RPMI7951 (cell line): ENCODE data around the gene BTN1A1. TPM values are rescaled to one million over a fixed set of nuclear protein-coding genes. Genes with fewer than 3 reads are reported as not detected.
A peak's percentile ranks its signal among the peaks of the same experiment; 100 is the strongest.
"Not testable (repeated sequence)": the region's sequence is repeated elsewhere in the genome, so short reads cannot be mapped to it uniquely, and the experiment has no call there.

Source experiments
- DNase-seq: peaks from one replicate; pipeline ENCODE4 v3.0.0-alpha.2; 2012; ENCODE audit warnings: low read depth
- total RNA-seq: library from RNA; depleted of rRNA; stranded (reverse); fragments of >200 nt; shearing (Covaris generic); gene quantifications from 2 replicates; pipeline ENCODE4 v1.2.3, GENCODE V29; 2014

The BTN1A1 gene
- total RNA-seq, 1 experiment from 2014 or later = not detected

GRCh38 chr6:26511033-26511432 lies 10.9 kb downstream of the BTN1A1 start:
- peak; percentile 22 for DNase-seq

GRCh38 chr6:26514984-26515383 lies 14.9 kb downstream of the BTN1A1 start:
- DNase-seq = no peak

- DNase-seq = no peak
Observed at GRCh38 chr6:26516481-26517427, 16.7 kb downstream of the BTN1A1 start.

- DNase-seq = no peak
Observed at GRCh38 chr6:26519359-26519758, 19.3 kb downstream of the BTN1A1 start.

- DNase-seq = no peak
Observed at GRCh38 chr6:26520237-26520849, 20.2 kb downstream of the BTN1A1 start.

GRCh38 chr6:26520850-26521599 lies 20.9 kb downstream of the BTN1A1 start:
- DNase-seq = peak; percentile 88

- DNase-seq = peak; percentile 85
Observed at GRCh38 chr6:26521600-26522391, 21.7 kb downstream of the BTN1A1 start.

- peak; percentile 44 for DNase-seq
Observed at GRCh38 chr6:26522486-26523228, 22.6 kb downstream of the BTN1A1 start.

GRCh38 chr6:26524314-26524713 lies 24.2 kb downstream of the BTN1A1 start:
- not testable (repeated sequence) for DNase-seq

- DNase-seq = no peak
Observed at GRCh38 chr6:26524722-26525370, 24.7 kb downstream of the BTN1A1 start.

- no peak for DNase-seq
Observed at GRCh38 chr6:26525838-26526237, 25.7 kb downstream of the BTN1A1 start.

GRCh38 chr6:26526928-26527327 lies 26.8 kb downstream of the BTN1A1 start:
- DNase-seq = no peak

- no peak for DNase-seq
Observed at GRCh38 chr6:26530203-26530602, 30.1 kb downstream of the BTN1A1 start.

GRCh38 chr6:26531897-26532296 lies 31.8 kb downstream of the BTN1A1 start:
- DNase-seq = no peak

GRCh38 chr6:26532699-26533531 lies 32.8 kb downstream of the BTN1A1 start:
- peak; percentile 91 for DNase-seq

- no peak for DNase-seq
Observed at GRCh38 chr6:26533532-26533931, 33.4 kb downstream of the BTN1A1 start.

GRCh38 chr6:26534681-26535465 lies 34.8 kb downstream of the BTN1A1 start:
- DNase-seq = no peak

- peak; percentile 79 for DNase-seq
Observed at GRCh38 chr6:26536571-26537159, 36.6 kb downstream of the BTN1A1 start.
